Measurements from ENCODE around the gene RFK.

The RFK gene

DNA sequence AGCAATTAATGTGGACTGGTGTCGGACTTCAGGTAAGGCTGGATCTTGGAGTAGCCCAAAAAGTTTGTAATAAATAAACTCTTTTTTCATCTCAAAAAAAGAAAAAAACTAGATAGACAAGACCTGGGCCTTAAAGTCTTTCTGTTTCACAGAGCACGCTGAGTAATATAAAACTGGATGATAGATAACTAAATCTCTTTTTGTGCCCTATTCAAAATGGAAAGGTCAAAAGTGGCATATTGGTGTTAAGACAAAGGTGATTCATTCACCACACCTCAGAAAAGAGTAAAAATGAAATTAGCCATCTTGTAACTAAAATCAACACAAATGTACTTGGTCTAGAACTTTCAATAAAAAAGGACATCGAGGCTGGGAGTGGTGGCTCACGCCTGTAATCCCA lies 30.3 kb upstream of the RFK start:
- no peak for DNase-seq (ENCODE audit: low read depth)
- TF ChIP-seq MYC (IDR thresholded peaks at IDR 0.05; ENCODE audit: low read depth, low read length), result no peak
- no peak for TF ChIP-seq POLR2A (IDR thresholded peaks at IDR 0.05; ENCODE audit: extremely low read depth, insufficient read length)
- TF ChIP-seq, protein P1, sequence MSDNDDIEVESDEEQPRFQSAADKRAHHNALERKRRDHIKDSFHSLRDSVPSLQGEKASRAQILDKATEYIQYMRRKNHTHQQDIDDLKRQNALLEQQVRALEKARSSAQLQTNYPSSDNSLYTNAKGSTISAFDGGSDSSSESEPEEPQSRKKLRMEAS (IDR thresholded peaks at IDR 0.05; ENCODE audit: low read depth, low read length), result no peak
- H3K4me3 ChIP-seq (ENCODE audit: low read depth, low read length), result no peak overlapping the region

DNA sequence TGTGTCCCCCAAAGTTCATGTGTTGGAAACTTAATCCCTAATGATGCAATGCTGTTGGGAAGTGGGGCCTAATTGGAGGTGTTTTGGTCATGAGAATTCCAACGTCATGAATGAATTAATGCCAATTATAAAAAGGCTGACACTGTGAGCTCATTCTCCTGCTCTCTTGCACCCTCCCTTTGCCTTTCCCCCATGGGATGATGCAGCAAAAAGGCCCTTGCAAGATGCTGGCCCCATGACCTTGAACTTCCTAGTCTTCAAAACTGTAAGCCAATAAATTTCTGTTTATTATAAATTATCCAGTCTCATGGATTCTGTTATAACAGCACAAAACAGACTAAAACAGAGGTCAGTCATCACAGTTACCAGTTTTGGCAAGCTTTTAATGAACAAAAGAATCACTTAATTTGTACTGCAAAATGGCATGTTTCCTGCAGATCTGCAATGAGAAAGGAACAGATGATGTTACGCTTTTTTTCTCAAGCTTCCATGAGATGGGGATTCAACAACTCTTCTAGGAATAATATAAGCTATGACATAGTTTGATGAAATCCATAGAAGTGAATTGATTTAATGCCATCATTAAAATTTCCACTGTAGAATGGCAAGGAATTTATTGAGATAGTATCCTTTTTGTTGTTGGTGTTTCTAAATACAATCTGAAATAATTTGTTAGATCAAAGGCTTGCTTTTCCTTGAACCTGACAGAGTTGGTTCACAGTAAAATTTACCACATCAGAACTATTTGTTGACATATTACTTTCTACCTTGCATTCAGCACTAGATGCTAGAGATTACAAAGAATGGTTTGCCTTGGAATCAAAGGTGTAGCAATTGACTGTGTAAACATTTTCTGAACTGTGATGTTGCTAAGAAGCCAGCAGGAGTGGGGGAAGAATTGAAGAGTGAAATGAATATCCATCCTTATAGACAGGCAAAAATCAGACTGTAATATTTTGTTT lies 29.3 kb upstream of the RFK start:
- H3K4me3 ChIP-seq (ENCODE audit: low read depth, low read length), result no peak overlapping the region
- no peak for DNase-seq (ENCODE audit: low read depth)
- no peak for TF ChIP-seq POLR2A (IDR thresholded peaks at IDR 0.05; ENCODE audit: extremely low read depth, insufficient read length)
- no peak for TF ChIP-seq MYC (IDR thresholded peaks at IDR 0.05; ENCODE audit: low read depth, low read length)
- TF ChIP-seq, protein P1 (IDR thresholded peaks at IDR 0.05; ENCODE audit: low read depth, low read length), result no peak
- TF ChIP-seq, protein P2, sequence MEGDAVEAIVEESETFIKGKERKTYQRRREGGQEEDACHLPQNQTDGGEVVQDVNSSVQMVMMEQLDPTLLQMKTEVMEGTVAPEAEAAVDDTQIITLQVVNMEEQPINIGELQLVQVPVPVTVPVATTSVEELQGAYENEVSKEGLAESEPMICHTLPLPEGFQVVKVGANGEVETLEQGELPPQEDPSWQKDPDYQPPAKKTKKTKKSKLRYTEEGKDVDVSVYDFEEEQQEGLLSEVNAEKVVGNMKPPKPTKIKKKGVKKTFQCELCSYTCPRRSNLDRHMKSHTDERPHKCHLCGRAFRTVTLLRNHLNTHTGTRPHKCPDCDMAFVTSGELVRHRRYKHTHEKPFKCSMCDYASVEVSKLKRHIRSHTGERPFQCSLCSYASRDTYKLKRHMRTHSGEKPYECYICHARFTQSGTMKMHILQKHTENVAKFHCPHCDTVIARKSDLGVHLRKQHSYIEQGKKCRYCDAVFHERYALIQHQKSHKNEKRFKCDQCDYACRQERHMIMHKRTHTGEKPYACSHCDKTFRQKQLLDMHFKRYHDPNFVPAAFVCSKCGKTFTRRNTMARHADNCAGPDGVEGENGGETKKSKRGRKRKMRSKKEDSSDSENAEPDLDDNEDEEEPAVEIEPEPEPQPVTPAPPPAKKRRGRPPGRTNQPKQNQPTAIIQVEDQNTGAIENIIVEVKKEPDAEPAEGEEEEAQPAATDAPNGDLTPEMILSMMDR (IDR thresholded peaks at IDR 0.05; ENCODE audit: low read depth, low read length), result no peak

DNA sequence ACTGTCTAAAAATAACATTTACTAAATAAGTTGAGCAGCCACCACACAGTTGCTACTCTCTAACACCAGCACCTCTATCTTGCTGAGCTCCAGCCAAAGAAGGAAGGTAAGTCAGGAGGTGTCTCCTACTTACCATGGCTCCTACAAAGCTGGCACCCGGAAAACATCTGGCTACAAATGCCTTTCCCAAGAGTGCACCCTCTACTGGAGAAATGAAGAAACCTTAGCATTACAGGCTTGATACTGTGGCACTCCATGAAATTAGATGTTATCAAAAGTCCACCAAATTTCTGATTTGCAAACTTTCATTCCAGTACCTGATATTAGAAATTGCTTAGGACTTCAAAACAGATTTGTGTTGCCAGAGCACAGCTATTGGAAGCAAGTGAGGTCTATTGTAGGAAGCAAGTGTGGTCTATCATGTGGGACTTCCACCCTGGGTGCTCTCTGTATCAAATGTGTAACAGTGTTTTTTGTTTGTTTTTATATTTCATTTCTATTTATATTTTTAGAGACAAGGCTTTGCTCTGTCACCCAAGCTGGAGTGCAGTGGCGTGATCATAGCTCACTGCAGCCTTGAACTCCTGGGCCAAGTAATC lies 25.7 kb upstream of the RFK start:
- no peak for DNase-seq (ENCODE audit: low read depth)
- no peak overlapping the region for H3K4me3 ChIP-seq (ENCODE audit: low read depth, low read length)
- TF ChIP-seq POLR2A (IDR thresholded peaks at IDR 0.05; ENCODE audit: extremely low read depth, insufficient read length) (no peak), MYC (IDR thresholded peaks at IDR 0.05; ENCODE audit: low read depth, low read length) (no peak)
- TF ChIP-seq, protein P2 (IDR thresholded peaks at IDR 0.05; ENCODE audit: low read depth, low read length), result peak; percentile 47
- TF ChIP-seq, protein P1 (IDR thresholded peaks at IDR 0.05; ENCODE audit: low read depth, low read length), result no peak

DNA sequence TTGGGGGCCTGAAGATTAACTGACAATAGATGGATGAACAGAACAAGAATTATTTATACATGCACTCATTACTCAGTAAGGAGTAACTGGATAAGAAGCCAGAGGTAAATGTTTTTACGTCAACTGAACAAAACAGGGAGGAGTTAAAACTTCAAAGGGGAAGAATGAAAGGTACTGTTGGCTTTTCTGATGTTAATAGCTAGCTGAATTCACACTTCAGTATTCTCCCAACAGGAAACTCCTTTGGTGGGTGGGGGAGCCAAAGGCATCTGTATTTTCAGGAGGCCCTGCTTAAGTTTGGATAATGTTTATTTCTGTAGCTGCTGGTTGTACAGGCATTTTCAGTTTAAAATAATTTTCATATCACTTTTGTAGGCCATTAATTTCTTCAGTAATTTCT lies 23.2 kb upstream of the RFK start:
- TF ChIP-seq MYC (IDR thresholded peaks at IDR 0.05; ENCODE audit: low read depth, low read length), result no peak
- DNase-seq (ENCODE audit: low read depth), result no peak
- H3K4me3 ChIP-seq (ENCODE audit: low read depth, low read length), result no peak overlapping the region

DNA sequence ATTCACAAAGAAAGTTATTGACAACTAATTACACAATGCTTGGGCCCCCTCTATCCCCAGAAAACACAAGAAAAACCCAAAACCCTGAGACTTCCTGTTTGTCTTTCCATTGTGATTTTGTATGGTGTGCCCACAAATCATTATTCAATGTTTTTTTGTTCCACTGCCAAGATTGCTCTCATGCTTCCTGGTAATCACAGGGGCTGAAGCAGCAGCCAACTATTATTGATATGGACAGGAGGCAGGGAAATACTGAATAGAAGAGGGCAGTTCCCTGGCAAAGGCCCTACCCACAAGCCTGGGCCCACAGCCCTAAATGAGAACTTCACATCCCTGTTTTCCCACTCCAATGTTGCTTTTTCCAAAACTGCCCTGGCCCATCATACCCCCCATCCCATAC lies 21.5 kb upstream of the RFK start:
- TF ChIP-seq, protein P2 (IDR thresholded peaks at IDR 0.05; ENCODE audit: low read depth, low read length), result no peak
- TF ChIP-seq POLR2A (IDR thresholded peaks at IDR 0.05; ENCODE audit: extremely low read depth, insufficient read length), result no peak
- TF ChIP-seq, protein P1 (IDR thresholded peaks at IDR 0.05; ENCODE audit: low read depth, low read length), result no peak
- no peak for TF ChIP-seq MYC (IDR thresholded peaks at IDR 0.05; ENCODE audit: low read depth, low read length)
- no peak for DNase-seq (ENCODE audit: low read depth)

DNA sequence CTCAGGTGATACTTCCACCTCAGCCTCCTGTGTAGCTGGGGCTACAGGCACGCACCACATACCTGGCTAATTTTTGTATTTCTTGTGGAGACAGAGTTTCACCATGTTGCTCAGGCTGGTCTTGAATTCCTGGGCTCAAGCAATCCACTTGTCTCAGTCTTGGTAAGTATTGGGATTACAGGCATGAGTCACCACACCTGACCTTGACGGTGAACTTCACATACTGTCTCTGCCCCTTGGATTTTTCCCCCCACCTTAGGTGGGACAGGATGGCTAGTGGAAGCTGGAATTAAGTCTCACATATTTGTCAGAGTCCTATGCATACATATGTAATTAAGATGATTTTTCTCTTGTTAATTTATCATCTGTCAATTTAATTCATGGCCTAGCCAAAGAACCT lies 20.9 kb upstream of the RFK start:
- TF ChIP-seq, protein P2 (IDR thresholded peaks at IDR 0.05; ENCODE audit: low read depth, low read length), result no peak
- TF ChIP-seq POLR2A (IDR thresholded peaks at IDR 0.05; ENCODE audit: extremely low read depth, insufficient read length), result no peak
- H3K4me3 ChIP-seq (ENCODE audit: low read depth, low read length), result no peak overlapping the region
- no peak for DNase-seq (ENCODE audit: low read depth)

More for the DNA sequence above, 21.5 kb upstream of the RFK start:
- no peak overlapping the region for H3K4me3 ChIP-seq (ENCODE audit: low read depth, low read length)
